Body of pancreas (tissue), 4 donors: Measurements from ENCODE around the gene CDKN2B-AS1.

Experiments
- CTCF ChIP-seq, 7 experiments: fragments of 450-650 bp in 4 of 7; fragments of 200-600 bp in 3 of 7; sonication (generic) in 3 of 7; IDR thresholded peaks; one replicate each; pipeline ENCODE4 v1.5.1; 2016 to 2019; ENCODE audit warnings: antibody characterized with exemption in 7 of 7
- POLR2A ChIP-seq, 3 donors: fragments of 450-650 bp; IDR thresholded peaks; one replicate each; pipeline ENCODE4 v1.6.1; 2016; ENCODE audit warnings: antibody characterized with exemption in 3 of 3, mild to moderate bottlenecking in 2 of 3

GRCh38 chr9:22169243-22169642 is 174.7 kb downstream of the CDKN2B-AS1 start:
- TF ChIP-seq POLR2A (IDR thresholded peaks at IDR 0.05): no peak
- TF ChIP-seq CTCF (IDR thresholded peaks at IDR 0.05): no peak
